Germinal center (tissue), 1 donor: ENCODE results near the gene RASA4.
"Not testable (repeated sequence)": the region's sequence is repeated elsewhere in the genome, so short reads cannot be mapped to it uniquely, and the experiment has no call there.

ENCODE experiments used
- DNase-seq: peaks from one replicate; pipeline ENCODE4 v3.0.0; 2012; ENCODE audit warnings: mixed read lengths, low spot score

RASA4 gene

GRCh38 chr7:102542771-102543170 is 73.8 kb downstream of the RASA4 start:
- DNase-seq = not testable (repeated sequence)

- not testable (repeated sequence) for DNase-seq
These were observed 74.5 kb downstream of the RASA4 start for GRCh38 chr7:102542083-102542482.

GRCh38 chr7:102540604-102541003 is 76.0 kb downstream of the RASA4 start:
- DNase-seq = not testable (repeated sequence)

- DNase-seq = not testable (repeated sequence)
These were observed 81.4 kb downstream of the RASA4 start for GRCh38 chr7:102535062-102535615.

- not testable (repeated sequence) for DNase-seq
These were observed 84.4 kb downstream of the RASA4 start for GRCh38 chr7:102532127-102532526.

GRCh38 chr7:102531583-102531982 is 85.0 kb downstream of the RASA4 start:
- not testable (repeated sequence) for DNase-seq

GRCh38 chr7:102527822-102528793 is 88.4 kb downstream of the RASA4 start:
- not testable (repeated sequence) for DNase-seq

- not testable (repeated sequence) for DNase-seq
These were observed 89.4 kb downstream of the RASA4 start for GRCh38 chr7:102527182-102527581.

GRCh38 chr7:102524803-102525202 is 91.8 kb downstream of the RASA4 start:
- not testable (repeated sequence) for DNase-seq
